GM06990 (cell line): ENCODE measurements around the gene CNIH3.

Experiments used
- DNase-seq: peaks from one replicate; pipeline ENCODE4 v3.0.0-alpha.2; 2011; ENCODE audit not compliant: insufficient read length; ENCODE audit errors: extremely low read depth
- H3K27me3 ChIP-seq: replicated peaks from 2 replicates; pipeline ENCODE4 v1.6.0; 2011; ENCODE audit warnings: low read length; ENCODE audit not compliant: control insufficient read depth, insufficient read depth
- H3K36me3 ChIP-seq: 2 replicates; pipeline ENCODE4 v1.5.1; 2011; ENCODE audit warnings: low read length; ENCODE audit not compliant: control insufficient read depth, insufficient read depth
- H3K4me3 ChIP-seq: replicated peaks from 2 replicates; pipeline ENCODE4 v1.5.1; 2011; ENCODE audit warnings: low read depth, mild to moderate bottlenecking, control low read depth, low read length
- CTCF ChIP-seq: IDR thresholded peaks from 2 replicates; pipeline ENCODE4 v1.5.1; 2011; ENCODE audit warnings: low read length, control low read depth, mild to moderate bottlenecking, inconsistent platforms; ENCODE audit not compliant: insufficient read depth, poor library complexity, severe bottlenecking

CNIH3 gene

GRCh38 chr1:224650290-224650689 lies 34.2 kb downstream of the CNIH3 start:
- DNase-seq: no peak
- Histone ChIP-seq H3K36me3 (no peaks in the 10 kb centered on the region), H3K27me3 (no peaks in the 10 kb centered on the region; the same call in 1 of the 2 replicates), H3K4me3 (no peak overlapping the region)
- no peak for TF ChIP-seq CTCF

- TF ChIP-seq CTCF: no peak
- H3K27me3 ChIP-seq: no peaks in the 10 kb centered on the region; the same call in 1 of the 2 replicates
- no peaks in the 10 kb centered on the region for H3K36me3 ChIP-seq
- H3K4me3 ChIP-seq: no peak overlapping the region
- DNase-seq: no peak
Measured at GRCh38 chr1:224651188-224651587, 35.1 kb downstream of the CNIH3 start.

- Histone ChIP-seq H3K27me3 (no peaks in the 10 kb centered on the region; the same call in 1 of the 2 replicates), H3K4me3 (no peak overlapping the region), H3K36me3 (no peaks in the 10 kb centered on the region)
- no peak for DNase-seq
- no peak for TF ChIP-seq CTCF
Measured at GRCh38 chr1:224656392-224656791, 40.3 kb downstream of the CNIH3 start.

GRCh38 chr1:224660074-224660473 lies 44.0 kb downstream of the CNIH3 start:
- Histone ChIP-seq H3K27me3 (no peaks in the 10 kb centered on the region; the same call in none of the 2 replicates), H3K36me3 (no peaks in the 10 kb centered on the region), H3K4me3 (no peak overlapping the region)
- TF ChIP-seq CTCF: no peak
- no peak for DNase-seq

GRCh38 chr1:224662870-224663269 lies 46.8 kb downstream of the CNIH3 start:
- H3K36me3 ChIP-seq: no peaks in the 10 kb centered on the region
- DNase-seq: no peak
- no peak for TF ChIP-seq CTCF
- no peak overlapping the region for H3K4me3 ChIP-seq
- no peaks in the 10 kb centered on the region; the same call in 1 of the 2 replicates for H3K27me3 ChIP-seq

GRCh38 chr1:224665016-224665415 lies 48.9 kb downstream of the CNIH3 start:
- Histone ChIP-seq H3K4me3 (no peak overlapping the region), H3K27me3 (no peaks in the 10 kb centered on the region; the same call in 1 of the 2 replicates), H3K36me3 (no peaks in the 10 kb centered on the region)
- TF ChIP-seq CTCF: no peak
- no peak for DNase-seq
